Suprapubic skin (tissue), 3 donors: ENCODE data around the gene PRSS21.

Source experiments
- POLR2AphosphoS5 ChIP-seq, 3 donors: sonication (generic); formaldehyde crosslinking; IDR thresholded peaks; one replicate each; pipeline ENCODE4 v1.6.1; 2017; ENCODE audit warnings: antibody characterized with exemption in 3 of 3
- TF ChIP-seq, protein P1 (sequence below), 2 donors: fragments of 200-600 bp in 1 of 2; fragments of 450-650 bp in 1 of 2; sonication (generic) in 1 of 2; IDR thresholded peaks; one replicate each; pipeline ENCODE4 v1.5.1; 2016 to 2019; ENCODE audit warnings: antibody characterized with exemption in 2 of 2, mild to moderate bottlenecking in 1 of 2, moderate library complexity in 1 of 2

DNA sequence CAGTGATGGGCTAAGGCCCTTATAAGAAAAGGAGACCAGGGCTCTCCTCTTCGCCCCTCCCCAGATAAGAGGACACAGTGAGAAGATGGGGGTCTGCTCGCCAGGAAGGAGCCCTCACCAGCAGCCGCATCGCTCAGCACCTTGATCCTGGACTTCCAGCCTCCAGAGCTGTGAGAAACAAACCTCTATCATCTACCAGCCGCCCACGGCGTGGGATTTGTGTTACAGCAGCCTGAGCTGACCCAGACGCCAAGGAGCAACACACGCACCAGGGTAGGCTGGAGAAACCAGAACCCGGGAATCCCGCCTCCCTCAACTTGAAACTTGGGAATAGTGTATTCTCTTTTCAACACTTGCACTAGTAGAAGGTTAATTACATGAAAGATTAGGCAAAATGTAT lies 8.9 kb downstream of the PRSS21 start:
- TF ChIP-seq, protein P1, sequence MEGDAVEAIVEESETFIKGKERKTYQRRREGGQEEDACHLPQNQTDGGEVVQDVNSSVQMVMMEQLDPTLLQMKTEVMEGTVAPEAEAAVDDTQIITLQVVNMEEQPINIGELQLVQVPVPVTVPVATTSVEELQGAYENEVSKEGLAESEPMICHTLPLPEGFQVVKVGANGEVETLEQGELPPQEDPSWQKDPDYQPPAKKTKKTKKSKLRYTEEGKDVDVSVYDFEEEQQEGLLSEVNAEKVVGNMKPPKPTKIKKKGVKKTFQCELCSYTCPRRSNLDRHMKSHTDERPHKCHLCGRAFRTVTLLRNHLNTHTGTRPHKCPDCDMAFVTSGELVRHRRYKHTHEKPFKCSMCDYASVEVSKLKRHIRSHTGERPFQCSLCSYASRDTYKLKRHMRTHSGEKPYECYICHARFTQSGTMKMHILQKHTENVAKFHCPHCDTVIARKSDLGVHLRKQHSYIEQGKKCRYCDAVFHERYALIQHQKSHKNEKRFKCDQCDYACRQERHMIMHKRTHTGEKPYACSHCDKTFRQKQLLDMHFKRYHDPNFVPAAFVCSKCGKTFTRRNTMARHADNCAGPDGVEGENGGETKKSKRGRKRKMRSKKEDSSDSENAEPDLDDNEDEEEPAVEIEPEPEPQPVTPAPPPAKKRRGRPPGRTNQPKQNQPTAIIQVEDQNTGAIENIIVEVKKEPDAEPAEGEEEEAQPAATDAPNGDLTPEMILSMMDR (IDR thresholded peaks at IDR 0.05) = no peak
- TF ChIP-seq POLR2AphosphoS5 (IDR thresholded peaks at IDR 0.05) = no peak
